Pulmonary artery endothelial cell (primary cell): ENCODE measurements around the gene CBL. TPM values are rescaled to one million over a fixed set of nuclear protein-coding genes. Genes with fewer than 3 reads are reported as not detected.

ENCODE experiments used
- DNase-seq: peaks from one replicate; pipeline ENCODE4 v3.0.0-alpha.2; 2011; ENCODE audit warnings: low read depth, low spot score
- total RNA-seq: library from RNA; depleted of rRNA; stranded (reverse); fragments of >200 nt; gene quantifications from 2 replicates; pipeline ENCODE4 v1.2.3, GENCODE V29; 2014

CBL gene
- total RNA-seq, 1 donor from 2014 or later = 11.9 TPM

DNA sequence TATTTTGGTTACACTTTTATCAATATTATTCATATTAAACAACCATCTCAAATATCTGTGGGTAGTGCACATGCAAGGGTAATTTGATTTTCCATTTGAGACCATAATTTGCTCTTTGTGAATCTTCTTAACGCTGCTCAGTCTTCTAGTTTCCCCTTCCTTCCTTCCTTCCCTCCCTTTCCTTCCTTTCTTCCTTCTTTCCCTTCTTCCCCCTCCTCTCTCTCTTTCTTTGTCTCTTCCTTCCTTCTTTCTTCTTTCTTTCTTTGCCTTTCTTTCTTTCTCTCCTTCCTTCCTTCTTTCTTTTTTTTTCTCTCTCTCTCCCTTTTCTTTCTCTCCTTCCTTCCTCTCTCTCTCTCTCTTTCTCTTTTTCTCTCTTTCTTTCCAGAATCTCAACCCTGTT lies 124.1 kb downstream of the CBL start:
- no peak for DNase-seq

DNA sequence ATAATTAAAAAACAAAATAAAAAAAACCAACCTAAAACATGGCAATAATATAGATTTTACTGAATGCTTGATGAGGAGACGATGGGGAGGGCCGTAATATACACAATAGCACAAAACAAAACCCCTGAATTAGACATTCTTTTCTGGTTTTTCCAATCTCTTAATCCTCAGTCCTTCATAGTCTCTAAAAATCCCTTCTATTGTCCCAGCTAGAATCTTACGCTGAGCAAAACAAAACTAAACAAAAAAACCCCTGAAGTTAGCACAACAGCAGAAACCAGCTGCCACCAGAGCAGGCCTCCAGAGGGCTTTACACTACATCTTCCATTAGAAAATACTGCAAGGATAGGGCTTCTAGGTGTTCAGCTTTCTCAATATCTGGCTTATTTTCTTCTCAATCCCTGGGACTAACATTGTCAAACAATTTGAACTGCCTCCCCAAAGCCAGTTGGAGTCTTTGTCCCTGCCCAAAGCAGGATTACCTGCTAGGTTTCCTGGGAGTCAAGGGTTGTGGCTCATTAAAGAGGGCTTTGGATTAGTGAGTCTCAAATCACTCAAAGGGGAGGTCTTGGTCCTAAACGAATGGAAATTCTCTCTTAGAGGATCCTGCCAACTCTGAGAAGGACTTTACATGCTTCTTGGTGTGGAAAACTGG lies 126.1 kb downstream of the CBL start:
- no peak for DNase-seq

DNA sequence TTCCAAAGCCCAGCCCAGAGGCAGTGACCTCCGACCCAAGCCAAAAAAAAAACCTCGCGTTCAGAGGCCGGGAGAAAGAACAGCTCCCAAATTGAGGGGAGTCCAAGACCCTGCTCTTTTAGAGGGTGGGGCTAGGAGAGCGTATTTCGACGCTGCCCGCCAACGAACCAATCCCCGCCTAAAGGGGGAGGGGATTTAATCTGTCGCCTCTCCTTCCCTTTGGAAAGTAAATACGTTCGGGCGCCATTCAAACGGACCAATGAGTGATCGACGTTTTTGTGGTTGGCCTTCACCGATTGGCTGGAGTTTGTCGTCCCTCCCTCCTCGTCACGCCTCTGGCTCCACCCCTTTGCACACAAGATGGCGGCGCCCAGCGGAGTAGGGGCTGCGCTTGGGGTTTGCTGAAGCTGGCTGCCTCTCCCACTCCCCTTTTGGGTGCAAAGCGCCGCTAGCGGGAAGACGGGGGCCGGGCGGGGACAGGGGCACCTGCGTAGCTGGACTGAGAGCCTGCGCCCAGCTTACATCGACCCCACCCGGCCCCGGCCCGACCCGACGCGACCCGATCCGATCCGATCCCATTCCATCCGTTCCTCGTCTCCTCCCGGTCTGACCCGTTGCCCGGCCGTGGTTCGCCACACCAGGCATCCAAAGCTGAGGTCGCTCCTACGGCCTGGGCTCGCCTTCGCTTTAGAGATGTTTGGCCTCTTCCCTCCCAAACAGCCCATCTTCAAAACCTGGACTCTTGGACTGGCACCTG lies 128.2 kb downstream of the CBL start, which contains the start of gene RNF26:
RNF26 (plus strand) TSS at position 354 of the 757 bp plus-strand sequence. CDS start 596 bp downstream, outside the sequence.
- DNase-seq = peak; percentile 95

DNA sequence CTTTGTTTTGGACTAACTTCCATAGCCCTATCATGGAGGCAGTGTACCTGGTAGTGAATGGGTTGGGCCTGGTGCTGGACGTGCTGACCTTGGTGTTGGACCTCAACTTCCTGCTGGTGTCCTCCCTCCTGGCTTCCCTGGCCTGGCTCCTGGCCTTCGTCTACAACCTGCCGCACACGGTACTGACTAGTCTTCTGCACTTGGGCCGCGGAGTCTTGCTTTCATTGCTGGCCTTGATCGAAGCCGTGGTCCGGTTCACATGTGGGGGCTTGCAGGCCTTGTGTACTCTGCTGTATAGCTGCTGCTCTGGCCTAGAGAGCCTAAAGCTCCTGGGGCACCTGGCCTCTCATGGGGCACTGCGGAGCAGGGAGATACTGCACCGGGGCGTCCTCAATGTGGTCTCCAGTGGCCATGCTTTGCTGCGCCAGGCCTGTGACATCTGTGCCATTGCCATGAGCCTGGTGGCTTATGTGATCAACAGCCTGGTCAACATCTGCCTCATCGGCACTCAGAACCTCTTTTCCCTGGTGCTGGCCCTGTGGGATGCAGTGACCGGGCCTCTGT lies 129.0 kb downstream of the CBL start:
- no peak for DNase-seq

DNA sequence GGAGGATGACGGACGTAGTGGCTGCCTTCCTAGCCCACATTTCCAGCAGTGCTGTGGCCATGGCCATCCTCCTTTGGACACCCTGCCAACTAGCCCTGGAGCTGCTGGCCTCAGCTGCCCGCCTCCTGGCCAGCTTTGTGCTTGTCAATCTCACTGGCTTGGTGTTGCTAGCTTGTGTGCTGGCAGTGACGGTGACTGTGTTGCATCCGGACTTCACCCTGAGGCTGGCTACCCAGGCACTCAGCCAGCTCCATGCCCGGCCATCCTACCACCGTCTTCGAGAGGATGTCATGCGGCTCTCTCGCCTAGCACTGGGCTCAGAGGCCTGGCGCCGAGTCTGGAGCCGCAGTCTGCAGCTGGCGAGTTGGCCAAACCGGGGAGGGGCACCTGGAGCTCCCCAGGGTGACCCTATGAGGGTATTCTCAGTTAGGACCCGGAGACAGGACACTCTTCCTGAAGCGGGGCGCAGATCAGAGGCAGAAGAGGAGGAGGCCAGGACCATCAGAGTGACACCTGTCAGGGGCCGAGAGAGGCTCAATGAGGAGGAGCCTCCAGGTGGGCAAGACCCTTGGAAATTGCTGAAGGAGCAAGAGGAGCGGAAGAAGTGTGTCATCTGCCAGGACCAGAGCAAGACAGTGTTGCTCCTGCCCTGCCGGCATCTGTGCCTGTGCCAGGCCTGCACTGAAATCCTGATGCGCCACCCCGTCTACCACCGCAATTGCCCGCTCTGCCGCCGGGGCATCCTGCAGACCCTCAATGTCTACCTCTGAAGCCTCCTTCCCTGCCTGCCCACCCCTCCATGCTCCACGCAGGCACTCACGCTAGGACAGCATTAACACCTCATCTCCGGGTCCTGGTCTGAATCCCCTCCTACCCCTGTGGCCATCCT lies 129.8 kb downstream of the CBL start:
- DNase-seq = no peak

DNA sequence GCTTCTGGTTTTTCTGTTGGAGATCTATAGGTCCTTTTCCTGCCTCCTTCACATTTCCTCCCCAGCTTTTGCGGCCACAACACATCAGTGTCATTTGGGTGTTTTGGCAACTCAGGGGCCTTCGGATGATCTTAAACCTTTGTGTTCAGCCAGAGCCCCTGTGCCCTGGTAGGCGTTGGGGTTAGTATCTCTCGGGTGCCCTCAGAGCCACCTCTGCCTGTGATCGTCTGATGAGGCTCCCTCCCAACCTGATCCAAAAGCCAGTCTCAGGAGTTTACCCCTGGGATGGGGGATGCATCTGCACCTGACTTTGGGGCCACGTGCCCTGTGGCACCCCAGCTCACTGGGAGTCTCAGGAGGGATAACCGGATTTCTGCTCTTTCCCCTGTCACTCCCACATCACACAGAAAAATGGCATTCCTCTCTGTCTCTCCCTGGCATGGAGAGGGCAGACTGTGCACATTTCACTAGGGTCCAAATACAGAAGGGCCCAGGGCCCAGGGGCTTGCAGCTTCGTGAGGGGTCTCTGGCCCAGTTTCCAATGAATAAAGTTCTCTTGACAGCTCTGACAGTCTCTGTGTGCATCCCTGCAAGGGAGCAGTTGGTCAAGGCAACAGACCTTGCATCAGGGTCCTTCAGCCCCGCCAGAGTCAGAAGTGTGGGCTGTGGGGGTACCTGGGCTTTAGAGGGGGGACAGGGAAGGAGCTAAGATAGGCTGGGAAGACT lies 130.8 kb downstream of the CBL start:
- DNase-seq = no peak

DNA sequence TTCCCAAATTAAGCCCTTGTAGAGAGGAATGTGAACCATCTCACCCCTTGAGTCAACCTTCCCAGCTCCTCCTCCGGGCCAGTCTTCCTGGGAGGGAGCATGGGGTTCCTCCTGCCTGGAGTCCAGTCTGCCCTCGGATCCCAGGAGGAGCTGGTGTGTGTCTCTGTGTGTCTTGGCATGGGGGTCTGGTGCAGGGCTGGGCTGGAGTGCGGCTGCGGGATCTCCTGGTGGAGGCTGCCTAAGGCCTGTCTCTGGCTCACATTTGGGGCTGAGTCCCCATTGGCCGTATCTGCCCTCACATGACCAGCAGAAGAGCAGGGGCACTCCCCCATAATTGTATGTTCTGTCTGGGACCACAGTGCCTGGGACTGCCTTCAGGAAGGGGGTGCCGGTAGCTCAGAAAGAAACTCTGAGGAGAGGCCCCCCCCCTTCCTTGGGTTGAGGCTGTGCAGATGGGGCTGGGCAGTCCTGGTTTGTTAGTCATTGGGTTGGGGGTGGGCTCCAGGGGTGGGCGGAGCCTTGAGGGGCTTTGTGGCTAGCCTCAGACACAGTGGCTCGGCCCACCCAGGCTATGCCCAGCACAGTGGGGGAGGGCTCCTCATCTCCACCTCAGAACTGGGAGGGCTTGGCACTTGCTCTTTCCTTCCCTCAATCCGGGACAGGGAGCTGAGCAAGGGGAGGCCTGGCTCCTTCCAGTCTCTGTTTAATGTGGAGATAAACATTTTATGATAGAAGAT lies 131.6 kb downstream of the CBL start:
- DNase-seq = no peak

DNA sequence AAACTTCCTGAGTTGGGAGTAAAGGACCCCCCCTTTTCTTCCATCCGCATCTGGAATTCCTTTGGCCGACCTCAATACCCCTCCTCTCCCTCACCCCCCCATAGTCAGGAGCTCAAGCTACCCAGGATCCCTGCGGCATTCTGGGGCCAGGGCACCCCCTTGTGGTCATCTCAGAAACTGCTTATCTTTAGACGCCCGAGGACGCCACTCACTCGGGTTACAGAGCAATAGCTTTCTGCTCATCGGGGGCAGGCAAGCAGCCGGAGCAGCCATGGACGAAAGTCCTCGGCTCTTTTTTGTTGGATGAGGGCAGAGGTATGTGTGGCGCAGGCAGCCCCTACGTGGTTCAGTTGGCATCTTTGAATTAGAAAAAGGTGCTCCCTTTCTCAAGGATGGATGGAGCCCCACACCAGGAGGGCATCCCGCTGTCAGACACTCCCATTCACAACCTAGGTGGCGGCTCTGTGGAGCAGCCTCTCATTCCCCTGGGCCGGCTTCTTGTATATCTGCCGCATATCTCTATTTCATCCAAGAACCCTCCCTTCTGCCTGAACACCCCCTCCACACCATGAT lies 132.3 kb downstream of the CBL start:
- no peak for DNase-seq

DNA sequence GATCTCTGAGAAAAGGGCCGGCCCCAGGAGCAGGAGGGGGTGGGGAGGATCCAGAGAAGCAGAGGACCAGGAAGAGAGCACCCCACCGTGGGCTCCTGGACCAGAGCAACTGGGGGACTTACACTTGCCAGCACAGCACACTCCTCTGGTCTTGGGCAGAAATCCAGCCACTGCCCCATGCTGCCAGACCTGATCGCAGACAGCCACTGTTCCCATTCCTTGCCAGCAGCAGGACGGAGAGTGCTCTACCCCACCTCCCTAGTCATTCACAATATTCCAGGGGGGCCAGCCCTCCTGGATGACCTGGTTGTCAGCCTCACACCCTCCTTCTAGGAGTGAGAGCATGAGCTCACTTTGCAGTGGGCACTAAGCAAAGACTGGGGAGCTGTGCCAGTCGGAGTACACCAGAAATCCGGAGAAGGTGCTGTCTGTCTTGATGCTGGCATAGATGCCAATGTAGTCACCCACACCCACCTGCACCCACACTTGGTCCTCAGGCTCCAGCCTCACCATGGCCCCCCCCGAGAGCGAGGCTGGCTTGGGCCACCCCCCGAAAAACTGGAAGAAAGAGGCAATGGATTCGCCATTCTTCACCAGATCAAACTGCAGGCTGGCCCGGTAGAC lies 132.9 kb downstream of the CBL start:
- no peak for DNase-seq

DNA sequence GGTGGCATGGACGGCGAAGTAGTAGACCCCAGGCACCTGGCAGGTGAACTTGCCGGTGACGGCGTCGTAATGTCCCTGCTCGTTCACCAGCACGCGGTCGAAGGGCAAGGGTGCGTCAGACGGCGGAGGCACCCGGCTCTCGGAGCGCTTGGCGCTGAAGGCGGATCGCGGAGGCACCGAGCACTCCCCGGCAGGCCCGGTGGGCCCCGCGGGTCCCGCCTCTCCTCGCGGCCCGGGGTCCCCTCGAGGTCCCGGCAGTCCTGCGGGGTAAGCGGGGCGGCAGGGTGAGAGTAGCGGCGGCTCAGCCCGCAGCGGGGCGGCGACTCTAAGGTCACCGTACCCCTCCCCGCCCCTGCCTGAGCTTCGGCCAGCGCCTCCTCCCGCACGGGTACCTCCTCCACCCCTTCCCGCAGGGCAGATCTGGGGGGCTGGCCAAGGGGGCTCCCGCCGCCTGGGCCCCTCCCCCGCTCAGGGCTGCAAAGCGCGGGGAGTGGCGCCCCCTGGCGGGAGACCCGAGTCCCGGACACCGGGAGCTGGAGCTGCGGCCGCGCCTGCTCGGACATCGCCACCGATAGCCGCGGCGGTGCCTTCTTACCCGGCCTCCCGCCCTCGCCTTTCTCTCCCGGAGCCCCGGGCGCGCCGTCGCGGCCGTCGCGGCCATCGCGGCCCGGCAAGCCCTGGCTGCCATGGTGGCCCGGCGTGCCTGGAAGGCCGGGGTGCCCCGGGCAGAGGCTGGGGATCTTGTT lies 133.6 kb downstream of the CBL start:
- DNase-seq = no peak

DNA sequence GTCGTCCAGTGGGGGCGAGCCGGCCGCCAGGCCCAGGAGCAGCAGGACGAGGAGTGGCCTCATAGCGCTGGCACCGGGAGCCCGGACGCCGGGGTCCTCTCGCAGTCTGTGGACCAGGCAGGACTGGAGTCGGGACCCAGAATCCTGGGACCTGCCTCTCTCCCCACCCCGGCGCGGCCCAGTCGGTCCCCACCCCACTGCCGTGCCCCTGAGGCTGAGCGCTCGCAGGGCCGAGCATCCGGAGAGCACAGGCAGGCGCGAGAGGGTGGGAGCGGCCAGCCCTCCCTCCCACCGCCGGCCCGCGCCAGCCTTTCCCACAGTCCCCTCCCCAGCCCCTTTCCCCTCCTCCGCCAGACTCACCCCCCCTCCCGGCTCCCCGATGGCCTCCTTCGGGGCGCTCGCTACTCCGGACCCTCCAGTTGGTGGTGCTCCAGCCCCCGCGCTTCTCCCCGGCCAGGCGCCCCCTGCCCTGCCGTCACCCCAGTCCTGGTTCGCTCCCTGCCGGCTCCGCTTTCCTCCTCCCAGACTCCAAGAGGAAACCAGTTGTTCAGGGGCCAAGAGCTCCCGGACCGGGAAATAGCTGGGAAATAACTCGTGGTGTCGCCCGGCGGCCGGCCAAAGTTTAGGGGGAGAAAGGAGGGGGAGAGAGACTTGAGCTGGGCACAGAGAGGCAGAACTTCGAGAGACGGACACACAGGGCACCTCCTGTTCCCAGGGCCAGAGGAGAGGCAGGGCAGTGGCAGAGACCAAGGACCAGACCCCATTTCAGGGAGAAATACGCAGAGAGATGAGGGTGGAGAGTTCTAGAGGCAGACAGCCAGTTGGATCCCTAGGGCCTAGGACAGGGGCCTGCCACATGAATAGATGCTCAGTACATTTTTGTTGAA lies 134.4 kb downstream of the CBL start, which contains the start of gene C1QTNF5:
C1QTNF5 (minus strand) TSS at position 549 of the 887 bp plus-strand sequence; CDS start at position 63, 486 bp downstream.
- peak; percentile 82 for DNase-seq

DNA sequence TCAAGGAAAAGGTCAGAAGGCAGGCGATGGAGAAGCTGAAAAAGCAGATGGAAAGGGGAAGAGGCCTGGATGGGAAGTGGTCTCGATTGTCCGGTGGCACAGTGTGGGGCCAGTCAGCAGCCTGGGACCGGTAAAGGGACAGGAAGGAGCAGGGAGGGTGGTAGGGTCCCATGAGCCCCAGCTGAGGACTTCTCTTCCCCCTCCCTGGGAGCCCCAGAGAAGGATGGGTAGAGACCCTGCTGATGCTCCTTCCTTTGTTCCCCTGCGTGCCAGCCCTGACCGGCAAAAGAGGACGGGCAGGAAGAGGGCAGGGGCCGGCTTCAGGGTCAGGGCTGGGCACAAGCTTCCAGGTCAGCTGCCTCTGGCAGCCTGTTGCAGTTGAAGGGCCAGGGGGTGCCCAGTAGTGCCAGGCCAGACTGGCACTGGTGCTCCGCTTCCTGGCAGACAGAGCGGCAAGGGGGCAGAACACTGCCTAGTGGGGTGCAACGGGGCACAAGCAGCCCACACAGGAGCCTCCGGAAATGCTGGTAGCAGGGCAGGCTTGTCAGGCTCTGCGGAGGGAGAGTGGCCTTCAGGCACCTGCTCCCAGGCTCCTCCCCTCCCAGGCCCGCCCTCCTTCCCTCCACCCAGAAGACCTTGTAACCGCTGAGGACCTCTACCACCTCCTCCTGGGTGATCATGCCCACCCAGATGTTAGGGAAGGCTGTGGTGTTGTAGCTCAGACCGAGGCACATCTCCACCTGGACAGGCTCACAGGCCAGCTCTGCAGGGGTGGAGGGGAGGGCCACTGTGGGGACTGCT lies 135.3 kb downstream of the CBL start:
- no peak for DNase-seq

DNA sequence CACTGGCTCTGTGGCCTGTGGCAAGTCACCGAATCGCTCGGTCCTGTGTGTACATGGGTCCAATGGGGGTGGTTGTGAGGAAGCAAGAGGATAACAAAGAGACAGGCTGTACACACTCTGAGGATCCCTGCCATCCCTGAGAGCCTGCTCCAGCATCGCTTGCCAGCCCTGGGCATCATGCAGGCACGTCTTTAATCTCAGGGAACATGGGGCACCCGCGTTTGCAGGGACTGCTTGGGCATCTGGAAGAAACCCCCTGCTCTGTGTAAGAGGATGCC lies 135.8 kb downstream of the CBL start:
- no peak for DNase-seq

DNA sequence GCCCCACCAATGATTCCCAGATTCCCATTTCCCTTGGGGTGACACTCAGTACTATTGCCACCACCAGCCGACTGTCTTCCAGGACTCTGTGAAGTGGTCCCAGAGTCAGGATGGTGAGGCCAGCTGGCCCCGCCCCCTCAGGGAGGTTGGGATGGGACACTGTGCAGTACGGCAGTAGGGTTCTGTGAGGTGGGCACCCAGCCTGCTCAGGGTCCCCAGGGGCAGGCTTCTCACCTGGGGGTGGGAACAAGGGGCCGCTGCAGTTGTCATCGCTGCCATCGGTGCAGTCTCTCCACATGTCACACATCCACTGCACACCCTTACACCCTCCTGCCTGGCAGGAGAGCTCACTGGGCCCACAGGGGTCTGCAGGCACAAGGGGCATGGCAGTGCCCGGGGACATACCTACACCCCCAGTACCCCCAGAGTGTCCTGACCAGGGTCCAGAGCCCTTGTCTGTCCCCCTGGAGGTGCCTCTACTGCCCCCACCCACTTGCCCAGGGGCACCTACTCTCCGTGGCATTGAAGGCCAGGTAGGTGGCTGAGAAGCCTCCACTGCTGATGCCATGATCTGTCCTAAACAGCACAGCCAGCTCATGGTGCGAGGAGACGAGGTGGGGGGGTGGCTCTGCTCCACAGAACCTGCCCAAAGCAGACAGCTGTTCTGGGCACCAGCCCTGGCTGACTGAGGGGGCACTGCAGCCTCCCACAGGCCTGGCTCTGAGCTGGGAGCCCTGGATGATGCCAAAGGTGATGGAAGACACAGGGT lies 136.4 kb downstream of the CBL start:
- DNase-seq = no peak

DNA sequence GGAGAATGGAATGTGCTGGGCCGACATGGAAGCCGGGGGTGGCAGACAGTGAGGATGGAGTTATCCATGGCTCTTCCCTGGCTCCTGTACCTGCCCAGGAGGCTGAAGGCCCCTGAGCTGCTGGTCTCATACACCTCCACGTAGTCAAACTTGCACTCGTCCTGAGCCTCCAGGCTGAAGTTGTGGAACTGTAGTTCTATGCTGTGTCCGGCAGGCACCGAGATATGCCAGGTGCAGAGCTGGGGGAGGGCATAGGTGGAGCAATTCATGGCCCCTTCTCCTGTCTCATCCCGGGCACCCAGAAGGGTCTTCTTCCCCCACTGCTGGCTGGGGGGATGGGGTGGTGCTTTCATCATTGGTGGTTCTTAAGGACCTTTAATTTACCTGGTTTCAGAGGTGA lies 137.6 kb downstream of the CBL start:
- DNase-seq = no peak

DNA sequence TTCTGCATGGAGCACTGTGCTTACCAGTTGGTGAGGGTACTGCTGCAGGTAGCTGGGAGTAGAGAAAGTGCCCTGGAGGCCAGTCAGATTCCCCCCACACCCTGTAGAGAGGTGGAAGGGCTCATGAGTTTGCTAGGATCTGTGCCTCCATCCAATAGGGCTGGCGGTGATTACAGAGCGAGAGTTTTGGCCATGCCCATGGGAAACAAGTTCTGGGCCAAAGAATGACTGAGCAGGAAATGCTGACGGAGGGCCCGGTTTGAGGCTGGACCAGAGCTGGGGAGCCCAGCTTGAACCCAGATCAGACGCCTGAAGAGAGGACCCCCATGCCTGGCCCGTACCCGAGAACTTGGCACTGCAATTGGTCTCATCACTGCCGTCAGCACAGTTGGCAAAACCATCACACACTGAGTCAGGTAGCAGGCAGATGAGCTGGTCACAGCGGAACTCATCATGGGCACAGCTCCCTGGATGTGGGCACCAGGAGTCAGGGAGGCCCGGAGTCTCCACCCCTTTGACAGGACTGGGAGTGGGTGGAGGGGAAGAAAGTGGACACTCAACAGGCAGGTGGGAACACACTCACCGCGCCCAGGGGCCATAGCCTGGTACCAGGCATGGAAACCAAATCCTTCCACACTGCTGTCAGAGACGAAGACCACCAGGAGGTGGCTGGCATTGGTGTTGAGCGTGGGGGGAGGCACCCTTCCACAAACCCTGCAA lies 138.3 kb downstream of the CBL start:
- no peak for DNase-seq
